ENCODE data around the gene ATP8A2. TPM values are rescaled to one million over a fixed set of nuclear protein-coding genes. Genes with fewer than 3 reads are reported as not detected.

Gene ATP8A2
- total RNA-seq, 1 donor from 2014 or later, result not detected

DNA sequence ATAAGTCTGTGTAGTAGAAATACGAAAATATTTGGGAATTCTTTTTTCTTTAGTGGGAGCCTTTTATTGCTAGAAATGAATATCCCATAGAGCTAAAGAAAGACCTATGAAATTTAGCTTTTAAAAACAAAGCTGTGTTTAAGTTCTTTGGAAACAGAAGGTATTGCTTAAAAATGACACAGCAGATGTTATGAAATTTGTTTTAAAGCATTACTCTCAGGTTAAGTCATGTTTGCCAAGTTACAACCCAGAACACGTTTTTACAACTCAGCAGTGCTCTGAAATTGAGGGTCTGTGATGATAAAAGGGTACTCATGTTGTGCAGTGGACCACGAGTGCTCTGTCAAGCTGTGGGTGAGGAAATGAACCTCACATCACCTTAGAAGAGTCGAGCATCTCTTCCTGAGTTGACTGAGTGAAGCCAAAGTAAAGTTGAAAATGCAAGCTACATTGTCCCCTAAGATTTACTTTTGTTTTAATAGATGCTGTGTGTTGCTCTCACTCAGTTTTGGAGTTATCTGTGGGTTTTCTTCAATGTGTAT lies 519.0 kb downstream of the ATP8A2 start:
- no peak for ATAC-seq

DNA sequence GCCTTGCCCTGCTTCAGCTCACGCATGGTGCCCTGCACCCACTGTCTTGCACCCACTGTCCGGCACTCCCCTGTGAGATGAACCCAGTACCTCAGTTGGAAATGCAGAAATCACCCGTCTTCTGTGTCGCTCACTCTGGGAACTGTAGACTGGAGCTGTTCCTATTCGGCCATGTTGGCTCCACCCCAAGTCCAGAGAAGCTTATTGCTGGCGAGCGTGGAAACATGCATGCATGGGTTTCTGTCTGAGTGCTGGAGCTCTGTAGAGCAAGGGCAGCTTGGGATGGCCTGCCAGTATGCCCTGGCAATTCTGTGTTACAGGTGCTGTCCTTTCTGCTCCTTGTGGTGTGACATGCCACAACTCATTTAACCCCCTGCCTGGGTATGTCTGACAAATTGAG lies 527.2 kb downstream of the ATP8A2 start:
- ATAC-seq, result no peak

DNA sequence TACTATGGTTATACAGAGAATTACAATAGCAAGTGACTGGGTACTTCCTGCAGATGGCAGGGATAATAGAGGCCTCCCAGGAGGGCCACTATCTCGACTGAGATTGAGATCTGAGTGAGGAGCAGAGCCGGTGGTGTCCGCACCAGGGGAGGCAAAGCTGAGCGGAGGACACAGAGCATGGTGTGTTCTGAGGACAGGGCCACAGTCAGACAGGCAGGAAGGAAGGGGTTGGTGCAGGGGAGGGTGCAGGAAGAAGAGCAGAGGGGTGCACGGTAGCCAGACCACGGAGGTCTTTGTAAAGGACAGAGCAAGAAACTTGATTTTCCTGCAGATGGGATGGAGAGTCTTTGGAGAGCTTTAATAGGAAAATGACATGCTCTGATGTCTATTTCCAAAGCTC lies 527.7 kb downstream of the ATP8A2 start:
- no peak for ATAC-seq

DNA sequence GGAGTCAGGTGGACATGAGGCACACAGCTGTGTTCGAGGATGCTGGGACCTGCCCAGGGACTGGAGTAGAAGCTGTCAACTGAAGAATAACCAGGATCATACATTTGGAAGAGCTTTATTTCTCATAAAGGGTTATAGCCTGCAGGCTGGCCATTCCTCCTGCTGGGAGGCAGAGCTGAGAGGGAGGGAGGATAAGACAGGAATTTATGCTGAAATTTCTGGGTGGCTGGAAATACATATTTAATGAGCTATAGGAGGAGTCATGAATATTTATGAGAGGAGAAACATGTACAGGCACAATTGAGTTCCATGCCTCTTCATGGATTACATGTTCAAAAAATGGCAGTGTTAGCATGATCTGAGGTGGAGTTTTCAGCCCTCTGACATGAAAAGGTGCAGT lies 528.2 kb downstream of the ATP8A2 start:
- ATAC-seq, result no peak

DNA sequence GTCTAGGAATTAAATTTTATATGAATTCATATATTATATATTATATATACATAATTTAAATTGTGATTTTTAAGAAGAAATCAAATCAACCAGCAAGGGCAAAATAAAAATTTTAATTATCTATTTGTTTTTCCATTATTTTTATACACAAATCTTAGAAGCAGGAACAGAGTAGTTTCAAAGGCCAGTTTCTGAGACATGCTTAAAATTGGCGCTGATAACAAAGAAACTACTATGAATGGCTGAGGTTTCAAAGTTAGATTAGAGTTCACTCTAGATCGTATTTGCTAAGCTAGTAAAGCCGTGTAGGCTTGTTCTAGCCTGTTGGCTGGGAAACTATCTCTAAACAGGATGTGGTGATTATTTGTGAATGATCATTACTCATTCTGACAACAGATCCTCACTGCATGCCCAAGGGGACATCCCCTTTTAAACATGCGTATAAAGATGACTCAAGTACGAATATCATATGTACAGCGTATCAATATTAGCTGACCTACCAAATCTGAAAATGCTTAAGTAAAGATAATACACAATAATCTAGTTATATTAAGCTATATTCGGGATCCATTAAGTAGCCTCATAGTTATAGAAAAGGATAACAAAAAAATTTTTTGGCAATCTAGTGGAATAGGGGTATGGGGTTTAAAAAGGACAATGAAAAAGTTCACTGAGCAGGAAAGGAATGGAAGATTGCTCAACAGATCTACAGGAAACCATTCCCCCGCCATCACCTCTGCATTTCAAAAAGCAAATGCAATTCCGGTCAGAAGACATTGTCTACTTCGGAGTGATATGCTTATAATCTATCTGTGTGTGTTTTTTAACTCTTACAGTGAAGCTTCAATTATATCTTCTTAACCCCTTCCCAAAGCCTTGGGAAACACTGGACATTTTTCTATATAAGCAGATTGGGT lies 529.9 kb downstream of the ATP8A2 start:
- ATAC-seq, result peak; percentile 97

DNA sequence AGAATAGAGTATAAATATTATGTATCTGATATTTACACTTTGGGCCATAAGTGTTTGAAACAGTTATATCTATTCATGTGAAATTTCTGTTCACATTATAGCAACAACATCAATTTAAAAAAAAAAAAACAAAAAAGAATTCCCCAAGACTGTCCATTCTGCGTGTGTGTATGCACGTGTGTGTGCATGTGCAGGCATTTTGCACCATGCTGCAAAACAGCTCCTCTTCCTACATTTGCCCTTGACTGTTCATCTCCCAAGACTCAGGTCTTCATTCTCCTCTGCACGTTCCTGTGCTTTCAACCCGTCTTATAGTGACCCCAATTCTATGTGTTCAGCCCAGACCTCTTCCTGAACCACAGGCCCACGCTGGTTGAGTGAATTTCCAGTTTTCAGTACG lies 530.7 kb downstream of the ATP8A2 start:
- ATAC-seq, result no peak

DNA sequence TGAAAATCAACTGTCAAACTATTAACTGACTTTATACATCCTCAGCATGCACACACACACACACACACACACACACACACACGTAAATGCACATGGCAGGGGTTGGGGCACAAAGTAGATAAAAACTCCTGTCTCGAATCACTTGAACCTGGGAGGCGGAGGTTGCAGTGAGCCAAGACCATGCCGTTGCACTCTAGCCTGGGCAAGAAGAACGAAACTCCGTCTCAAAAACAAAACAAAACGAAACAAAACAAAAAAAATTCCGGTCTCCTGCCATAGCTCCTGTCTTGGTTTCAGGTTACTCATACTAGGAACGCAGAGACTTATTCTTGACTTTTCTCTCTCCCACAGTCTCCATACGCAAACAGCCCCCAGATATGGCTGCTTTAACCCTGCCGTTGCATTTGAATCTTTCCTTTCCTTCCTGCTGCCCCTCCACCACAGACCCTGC lies 531.1 kb downstream of the ATP8A2 start:
- no peak for ATAC-seq

DNA sequence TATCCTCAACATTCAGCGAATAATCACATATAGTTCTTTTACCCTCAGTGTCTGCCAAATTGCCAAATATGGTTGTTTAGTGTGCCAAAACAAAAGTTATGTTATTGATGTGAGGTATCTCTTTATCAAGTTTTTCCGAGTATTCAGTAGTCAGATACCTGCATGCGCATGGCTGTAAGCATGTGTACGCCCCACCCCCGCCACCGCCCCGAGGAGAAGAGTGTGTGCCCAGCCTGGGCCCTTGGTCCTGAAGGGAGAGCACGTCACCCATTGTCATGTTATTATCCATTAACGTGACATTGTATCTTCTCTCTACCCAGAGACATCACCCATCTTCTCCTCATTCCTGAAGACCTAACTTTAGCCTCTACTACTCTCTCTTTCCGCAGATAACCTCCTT lies 533.1 kb downstream of the ATP8A2 start:
- no peak for ATAC-seq

DNA sequence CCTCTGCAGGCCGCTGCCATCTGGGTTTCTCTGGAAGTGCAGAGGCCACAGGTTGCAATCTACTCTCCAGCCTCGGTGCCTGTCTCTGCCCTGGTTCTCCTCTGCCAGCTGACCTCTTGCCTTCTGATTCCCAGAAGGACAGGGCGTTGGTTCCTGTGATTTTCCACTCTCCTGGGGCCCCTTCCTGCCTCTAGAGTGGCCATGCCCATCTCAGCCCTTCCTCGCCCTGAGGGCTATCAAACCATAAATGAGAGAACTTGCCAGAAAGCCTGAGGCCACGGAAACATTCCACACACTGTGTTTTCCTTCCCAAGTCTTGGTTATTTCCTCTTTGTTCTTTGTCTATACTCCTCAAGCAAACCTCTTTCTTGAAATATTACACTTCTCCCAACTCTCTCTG lies 533.8 kb downstream of the ATP8A2 start:
- ATAC-seq, result no peak

DNA sequence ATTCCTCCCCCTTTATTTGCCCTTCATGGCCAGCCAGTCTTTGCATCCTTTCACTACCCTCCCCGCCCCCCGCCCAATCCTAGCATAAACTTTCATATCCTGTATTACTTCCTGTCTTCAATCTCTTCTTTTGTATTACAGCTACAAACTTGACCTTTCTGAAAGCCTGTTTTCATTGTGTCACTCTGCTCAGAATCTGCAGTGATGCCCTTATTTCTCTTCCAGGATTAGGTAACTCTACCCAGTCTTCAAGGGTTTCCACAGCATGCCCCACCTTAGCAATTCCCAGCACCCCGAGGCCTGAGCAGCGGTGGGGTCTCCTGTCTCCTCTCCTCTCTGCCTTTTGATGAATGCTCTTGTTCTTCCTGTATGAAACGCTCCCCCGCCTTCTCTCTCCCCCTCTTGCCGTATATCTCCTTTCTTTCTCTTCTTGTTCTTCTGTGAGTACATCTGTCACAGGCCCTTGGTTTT lies 534.5 kb downstream of the ATP8A2 start:
- no peak for ATAC-seq

DNA sequence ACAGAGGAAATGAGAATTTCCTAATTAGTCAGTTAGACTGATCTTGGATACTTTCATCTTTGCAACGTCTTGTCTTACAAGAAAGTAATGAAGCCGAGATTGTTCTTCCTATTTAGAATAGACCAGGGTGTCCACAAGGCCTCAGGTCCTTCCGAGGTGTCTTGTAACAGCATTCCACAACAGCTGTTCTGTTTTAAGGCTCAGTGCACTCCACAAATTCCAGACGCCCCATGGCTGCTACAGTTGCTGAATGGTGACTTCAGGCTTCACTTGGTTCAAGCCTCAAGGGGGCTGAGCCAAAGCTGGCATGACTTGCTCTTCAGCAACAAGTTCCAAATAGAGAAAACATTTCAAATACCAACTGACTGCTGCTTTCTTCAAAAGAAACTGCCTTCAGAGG lies 536.6 kb downstream of the ATP8A2 start:
- no peak for ATAC-seq

DNA sequence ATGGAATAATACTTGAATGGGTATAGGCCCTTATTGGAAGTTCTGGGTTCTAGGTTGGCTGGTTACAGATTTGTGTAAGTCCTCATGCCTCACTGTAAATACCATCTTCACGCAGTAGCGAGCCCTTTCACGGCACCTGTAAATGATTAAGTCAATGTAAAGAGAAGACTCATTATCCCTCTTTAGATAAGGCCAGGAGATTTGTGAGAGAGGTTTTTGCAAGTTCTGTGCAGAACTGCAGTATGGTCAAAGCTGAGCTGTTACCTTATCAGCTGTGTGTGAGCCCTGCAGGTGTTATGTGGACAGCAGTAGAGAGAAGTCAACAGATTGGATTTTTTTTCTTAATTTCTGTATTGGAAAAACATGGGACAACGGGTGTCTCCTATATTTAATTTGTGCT lies 538.5 kb downstream of the ATP8A2 start:
- ATAC-seq, result no peak

DNA sequence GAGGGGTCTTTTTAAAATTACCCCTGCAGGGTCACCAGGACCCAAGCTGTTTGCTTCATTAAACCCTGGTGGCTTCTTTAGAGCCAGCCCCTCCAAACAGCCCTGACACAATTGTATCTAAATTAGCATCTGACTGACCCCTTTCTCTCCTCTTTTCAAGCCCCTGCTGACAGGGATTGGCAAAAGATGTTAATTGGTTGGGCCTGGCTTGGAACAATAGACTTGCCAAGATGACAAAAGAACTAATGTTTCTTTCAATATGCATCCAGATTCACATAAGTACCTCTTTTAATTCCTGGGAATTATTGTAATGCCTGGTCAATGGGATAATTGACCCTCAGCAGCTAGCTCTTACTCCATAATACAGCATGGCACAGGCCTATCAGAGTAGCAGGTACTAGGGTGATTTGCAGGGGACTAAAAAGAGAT lies 539.2 kb downstream of the ATP8A2 start:
- ATAC-seq, result no peak

DNA sequence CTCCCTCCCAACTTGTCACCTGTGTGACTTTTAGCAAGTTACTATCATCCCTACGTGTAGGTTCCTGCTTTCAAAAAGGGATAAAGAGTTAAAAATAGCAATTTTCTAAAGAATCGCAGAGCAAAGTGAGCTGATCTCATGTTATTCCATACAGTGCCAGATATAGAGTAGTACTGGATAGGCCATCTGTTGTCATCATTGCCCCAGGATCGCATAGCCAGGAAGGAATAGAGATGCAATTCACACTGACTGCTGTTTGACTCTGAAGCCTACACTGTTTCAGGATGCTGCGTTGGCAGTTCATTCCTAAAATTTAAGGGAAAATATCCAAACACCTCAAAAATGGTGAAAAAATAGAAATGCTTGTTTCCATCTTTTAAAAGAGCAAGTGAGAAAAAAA lies 541.2 kb downstream of the ATP8A2 start:
- ATAC-seq, result no peak

DNA sequence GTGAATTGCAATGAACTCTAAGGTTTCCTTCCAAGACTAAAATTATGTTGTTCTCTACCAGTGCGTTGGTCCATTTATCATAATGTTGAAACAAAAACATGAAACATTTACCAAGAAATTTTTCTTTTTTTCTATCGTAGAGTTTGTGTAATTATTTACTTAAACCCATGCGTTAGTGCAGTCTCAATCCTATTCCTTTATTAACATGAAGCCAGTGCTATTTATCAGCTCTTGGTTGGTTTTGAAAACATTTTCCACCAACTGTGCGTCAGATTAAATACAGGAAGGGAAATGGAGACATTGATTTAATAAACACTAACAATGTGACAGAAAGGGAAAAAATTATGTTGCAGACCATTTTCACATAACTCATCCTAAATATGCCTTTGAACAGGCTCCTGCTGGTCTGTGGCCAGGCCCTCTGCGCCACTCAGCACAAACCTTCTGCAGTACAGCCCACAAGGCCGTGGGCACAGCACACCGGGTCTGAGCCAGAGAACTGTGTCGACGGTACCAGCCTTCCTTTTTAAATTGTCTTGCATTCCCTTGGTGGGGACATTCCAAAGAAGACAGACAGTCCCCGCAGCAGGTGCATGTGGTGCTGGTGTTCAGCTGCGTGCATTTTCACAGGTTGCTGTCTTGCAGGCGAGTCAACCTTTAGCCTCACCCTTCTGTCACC lies 544.2 kb downstream of the ATP8A2 start:
- no peak for ATAC-seq

DNA sequence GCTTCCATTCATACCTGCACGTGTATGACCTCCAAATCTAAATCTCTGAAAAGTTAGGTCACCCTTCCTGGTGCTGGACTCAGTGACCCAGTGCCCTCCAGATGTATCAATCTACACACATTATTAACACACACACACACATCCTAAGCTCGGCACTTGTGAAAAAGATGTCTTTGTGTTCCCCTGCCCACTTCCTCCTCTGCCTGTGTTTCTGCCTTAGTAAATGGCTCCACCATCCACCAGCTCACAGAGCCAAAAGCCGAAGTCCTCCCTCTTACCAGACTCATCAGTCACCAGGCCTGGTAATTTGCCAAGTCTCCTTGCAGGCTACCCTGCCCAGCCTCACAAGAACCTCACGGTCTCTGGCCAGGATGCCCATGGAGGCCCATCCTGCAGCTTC lies 548.5 kb downstream of the ATP8A2 start:
- no peak for ATAC-seq

DNA sequence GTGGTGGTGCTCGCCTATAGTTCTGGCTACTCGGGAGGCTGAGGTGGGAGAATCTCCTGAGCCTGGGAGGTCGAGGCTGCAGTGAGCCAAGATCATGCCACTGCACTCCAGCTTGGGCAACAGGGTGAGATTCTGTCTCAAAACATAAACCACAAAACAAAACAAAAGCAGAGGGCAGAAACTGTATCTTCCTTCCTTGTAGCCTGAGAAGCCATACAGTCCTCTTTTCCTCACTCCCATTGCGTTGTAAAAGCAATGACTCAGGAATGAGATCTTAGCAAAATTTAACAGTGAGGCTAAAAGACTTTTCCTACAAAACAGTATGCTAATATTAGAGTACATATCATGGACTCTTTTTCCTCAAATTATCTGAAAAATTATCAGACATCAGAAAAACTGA lies 549.2 kb downstream of the ATP8A2 start:
- no peak for ATAC-seq

DNA sequence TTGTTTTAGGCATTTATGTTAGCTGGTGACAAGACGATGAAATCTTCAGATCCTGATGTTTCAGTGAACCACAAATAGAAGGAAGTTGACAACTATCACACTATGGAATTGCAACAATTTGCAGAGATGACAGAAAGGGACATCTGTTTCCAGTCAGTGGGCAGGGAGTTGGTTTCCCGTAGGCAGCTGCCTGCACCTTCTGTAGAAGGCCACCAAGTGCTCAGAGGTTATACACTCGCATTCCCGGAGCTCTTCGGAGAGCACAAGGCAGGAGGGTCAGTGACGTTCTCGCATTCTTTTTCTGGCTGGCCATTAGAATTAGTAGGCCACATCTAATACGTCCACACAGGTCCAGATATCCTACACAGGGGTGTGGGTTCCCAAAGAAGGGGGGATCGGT lies 550.6 kb downstream of the ATP8A2 start:
- ATAC-seq, result no peak

DNA sequence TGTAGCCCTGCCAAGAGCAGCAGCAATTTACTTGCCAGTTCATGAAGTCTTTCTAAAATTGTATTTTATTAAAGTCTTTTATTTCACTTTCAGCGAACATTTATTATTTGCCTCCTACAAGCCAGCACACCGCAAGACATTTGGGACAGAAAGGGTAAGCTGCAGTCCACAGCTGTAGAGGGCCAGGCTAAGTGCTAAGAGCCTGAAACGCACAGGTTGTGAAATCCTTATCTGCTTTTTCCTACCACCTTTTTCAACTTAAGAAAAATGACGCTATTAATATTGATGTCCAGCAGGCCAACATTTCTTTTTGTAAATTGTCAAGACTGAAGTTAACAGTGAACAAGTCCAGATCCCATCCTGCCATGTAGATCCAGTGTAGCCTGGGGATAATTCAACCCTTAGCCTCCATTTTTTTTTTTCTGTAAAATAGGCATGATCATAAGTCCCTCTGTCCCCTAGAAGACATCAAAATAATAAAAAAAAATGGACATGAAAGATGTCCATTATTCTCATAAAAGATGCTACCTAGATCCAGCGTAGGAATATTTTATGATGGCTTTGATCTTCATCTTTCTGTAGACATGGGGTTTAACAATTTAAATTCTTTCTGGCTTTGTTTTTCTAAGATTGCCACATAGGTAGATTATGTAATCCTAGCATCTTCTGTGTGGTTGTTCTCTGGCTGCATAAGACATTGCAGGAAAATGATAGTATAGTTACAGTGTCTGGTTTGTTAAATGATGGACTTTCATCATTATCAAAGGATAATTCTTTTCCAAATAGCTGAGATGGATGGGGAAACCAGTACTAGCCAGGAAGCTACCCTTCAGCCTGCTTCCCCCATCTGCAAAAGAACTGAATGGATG lies 551.7 kb downstream of the ATP8A2 start:
- no peak for ATAC-seq

DNA sequence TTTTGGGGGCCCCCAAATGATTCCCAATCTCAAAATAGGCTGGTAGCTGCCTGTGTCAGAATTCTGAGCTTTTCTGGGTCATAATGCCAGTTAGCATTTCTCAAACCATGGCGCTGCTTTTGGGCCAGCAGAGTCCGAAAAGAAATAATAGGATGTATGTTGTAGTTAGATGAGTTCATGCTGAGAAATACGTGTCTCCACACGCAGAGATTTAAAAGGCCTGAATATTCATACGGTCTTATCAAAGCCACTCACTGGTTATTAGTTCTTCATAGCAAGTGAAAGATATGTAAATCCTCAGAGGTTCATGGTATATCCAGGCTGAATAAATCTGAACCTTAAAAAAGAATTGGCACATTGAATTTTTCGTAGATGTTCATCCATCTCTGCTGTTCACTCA lies 555.6 kb downstream of the ATP8A2 start:
- no peak for ATAC-seq

DNA sequence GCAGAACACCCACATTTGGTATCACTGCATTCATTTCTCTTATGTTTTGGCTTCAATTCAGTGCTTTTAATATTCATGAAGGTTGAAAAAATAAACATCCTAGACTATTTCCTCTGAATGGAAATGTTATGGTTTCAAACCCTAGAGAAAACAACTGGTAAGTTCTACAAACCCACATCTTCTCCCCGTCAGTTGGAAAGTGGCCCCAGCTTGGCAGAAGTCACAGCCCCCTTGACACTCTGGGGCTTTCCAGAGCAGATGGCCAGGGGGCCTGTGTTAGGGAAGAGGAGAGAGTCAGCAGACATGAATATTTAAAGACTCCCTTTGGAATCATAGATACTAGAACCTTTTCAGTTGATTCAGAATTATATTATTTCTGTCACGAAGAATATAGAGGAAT lies 556.2 kb downstream of the ATP8A2 start:
- no peak for ATAC-seq

DNA sequence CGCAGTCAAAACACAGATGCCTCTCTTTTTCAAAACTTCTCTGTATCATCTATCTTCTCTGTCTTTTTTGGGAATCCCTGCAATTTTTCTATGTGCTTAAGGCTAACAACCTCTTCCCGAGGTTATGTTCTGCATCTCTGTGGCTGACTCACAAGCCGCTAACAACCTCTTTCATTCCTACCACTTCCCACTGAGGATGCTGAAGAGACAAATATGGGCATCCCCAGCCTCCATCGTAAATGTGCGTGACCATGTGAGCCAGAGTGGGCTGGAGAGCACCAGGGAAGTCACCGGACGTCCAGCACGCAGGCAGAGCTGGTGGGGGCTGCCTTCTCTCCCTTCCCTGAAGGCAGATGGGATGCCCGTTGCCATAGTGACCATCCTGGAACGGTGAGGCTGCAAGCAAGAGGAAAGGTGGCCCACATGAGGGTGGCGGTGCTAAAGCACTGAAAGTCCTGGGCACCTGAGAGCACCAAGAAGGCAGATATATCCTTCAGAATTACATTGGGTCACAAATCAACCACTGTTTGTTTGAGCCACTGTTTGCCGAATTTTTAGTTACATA lies 557.2 kb downstream of the ATP8A2 start:
- ATAC-seq, result no peak

All from esophagus mucosa (tissue), 1 donor.